ENCODE results near the gene PALS1.
"Not testable (repeated sequence)": the region's sequence is repeated elsewhere in the genome, so short reads cannot be mapped to it uniquely, and the experiment has no call there.

PALS1 gene

DNA sequence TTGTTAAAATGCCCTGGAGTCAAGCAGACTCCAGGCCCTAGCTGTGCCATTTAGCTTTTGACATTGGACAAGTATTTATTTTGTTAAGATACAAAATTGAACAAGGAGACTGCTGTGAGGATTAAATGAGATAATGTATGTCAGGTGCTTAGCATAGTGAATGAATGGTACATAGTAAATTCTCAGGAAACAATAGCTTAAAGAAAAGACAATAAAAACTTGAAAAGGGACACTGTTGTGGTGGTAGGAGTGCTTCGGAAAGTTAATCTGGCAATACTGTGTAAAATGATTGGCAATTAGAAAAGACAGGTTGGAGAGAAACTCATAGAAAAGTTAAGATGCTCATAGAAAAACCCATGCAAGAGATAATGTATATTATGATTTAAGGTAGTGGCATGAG, 19.7 kb downstream of the PALS1 start:
- no peak for DNase-seq

GRCh38 chr14:67263499-67264149, 22.4 kb downstream of the PALS1 start:
- no peak for DNase-seq

GRCh38 chr14:67265131-67265530, 23.9 kb downstream of the PALS1 start:
- no peak for DNase-seq

DNA sequence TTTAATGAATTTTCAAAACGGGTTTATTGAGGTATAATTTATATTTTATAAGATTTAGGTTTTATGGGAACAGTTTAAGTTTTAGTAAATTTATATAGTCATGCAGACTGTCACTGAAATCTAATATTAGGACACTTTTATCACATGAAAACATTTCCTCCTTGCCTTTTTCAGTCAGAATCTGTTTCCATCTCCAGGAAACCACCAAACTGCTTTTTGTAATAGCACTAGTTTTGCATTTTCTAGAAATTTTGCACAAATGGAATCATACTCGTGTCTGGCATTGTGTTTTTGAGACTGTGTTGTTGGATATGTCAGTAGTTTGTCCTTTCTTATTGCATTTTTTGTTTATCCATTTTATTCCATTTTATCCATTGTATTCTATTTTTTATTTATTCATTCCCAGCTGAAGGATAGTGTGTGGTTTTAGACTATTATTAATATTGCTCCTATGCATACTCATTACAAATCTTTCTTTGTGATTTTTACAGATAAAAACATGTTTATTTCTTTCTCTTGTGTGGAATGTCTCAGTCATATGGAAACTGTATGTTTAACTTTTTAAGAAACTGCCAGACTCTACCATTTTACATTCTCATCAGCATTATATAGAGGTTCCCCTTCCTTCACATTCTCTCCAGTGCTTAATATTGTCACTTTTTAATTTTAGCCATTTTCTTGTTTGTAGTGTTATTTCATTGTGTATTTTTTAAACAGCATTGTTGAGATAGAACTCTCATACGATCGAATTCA, 26.5 kb downstream of the PALS1 start:
- no peak for DNase-seq

DNA sequence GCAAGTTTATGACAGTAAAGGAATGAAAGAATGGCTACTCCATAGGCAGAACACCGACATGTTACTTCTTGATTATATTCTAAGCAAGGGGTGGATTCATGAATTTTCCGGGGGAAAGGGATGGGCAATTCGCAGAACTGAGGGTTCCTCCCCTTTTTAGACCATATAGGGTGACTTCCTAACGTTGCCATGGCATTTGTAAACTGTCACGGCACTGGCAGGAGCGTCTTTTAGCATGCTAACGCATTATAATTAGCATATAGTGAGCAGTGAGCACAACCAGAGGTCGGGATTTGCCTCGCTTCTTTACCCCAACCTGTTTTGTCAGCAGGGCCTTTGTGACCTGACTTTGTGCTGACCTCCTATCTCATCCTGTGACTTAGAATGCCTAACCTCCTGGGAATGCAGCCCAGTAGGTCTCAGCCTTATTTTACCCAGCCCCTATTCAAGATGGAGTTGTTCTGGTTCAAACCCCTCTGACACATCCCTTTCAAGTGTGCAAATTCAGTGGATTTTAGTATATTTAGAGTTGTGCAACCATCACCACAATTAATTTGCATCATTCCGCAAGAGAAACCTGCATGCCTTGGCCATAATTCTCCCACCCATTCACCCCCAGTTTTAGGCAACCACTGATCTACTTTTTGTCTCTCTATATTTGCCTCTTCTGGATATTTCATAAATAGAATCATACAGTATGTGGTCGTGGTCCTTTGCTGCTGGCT, 27.4 kb downstream of the PALS1 start:
- DNase-seq = no peak

GRCh38 chr14:67269298-67270060, 28.2 kb downstream of the PALS1 start:
- DNase-seq = no peak

DNA sequence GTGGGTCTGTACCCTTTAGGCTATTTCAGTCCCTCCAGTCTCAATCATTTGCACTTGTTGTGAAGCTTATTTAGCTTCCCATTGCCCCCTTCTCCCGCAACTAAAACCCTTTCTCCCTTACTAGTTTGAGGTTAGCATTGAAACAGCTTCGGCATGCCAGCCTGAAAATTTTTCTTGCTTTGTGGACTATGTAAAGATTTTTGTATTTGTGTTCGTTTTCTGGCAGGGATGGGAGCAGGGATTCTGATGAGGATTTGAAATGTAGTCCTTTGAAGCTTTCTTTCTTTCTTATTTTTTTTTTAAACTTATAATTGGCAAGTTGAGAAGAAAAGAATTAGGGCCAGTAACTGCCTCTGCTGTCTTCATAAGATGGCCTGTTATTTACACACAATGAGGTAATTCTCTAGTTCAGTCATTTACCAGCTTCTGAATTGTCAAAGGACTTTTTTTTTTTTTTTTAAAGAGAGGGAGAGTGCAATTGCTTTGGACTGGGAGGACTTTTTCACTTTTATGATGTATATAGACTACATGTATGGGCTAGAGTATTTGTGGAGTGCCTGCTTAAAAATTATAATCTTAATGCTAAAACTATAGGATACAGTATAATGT, 29.0 kb downstream of the PALS1 start:
- no peak for DNase-seq

DNA sequence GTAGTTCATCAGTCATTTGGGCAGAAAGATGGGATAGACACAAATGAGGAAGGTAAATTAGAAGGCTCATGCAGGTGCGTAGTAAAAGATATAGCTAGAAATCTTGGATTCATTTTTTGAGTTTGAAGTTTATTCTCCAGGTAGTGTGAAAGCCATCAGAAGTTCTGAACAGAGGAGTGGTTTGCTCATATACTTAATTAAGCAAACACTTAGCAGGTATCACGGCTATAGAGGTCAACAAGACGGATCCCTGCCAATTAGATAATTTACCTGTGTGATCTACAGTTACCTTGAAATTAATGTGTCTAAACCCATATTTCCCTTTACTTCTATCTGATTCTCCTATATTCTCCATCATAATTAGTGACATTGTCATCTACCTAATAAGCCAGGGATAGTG, 29.7 kb downstream of the PALS1 start:
- no peak for DNase-seq

DNA sequence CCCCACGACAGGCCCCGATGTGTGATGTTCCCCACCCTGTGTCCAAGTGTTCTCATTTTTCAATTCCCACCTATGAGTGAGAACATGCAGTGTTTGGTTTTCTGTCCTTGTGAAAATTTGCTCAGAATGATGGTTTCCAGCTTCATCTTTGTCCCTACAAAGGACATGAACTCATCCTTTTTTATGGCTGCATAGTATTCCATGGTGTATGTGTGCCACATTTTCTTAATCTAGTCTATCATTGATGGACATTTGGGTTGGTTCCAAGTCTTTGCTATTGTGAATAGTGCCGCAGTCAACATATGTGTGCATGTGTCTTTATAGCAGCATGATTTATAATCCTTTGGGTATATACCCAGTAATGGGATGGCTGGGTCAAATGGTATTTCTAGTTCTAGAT, 32.0 kb downstream of the PALS1 start:
- not testable (repeated sequence) for DNase-seq

DNA sequence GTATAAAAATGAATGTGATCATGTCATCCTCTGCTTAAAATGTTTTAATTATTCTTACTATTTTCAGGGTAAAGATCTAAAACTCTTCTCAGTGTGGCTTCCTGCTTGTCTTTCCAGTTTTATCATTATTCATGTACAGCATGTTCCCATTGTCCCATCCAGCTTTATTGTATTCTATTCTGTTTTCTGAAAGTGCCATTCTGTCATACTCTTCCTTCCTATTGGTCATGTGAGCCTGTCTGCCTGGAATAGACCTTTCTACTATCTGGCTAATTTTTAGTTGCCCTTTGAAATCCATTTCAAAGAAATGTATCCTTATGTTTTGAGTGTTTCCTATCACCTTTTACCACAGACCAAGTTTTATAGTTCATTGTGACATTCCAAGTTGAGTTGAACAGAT, 34.9 kb downstream of the PALS1 start:
- no peak for DNase-seq

GRCh38 chr14:67280506-67280905, 39.3 kb downstream of the PALS1 start:
- no peak for DNase-seq

GRCh38 chr14:67285876-67286452, 44.7 kb downstream of the PALS1 start:
- peak in 1 of 2 donors; percentile 39 for DNase-seq
